Kidney epithelial cell (primary cell): ENCODE results near the gene RAD51D. TPM values are rescaled to one million over a fixed set of nuclear protein-coding genes. Genes with fewer than 3 reads are reported as not detected.

ENCODE experiments used
- DNase-seq: peaks from one replicate; pipeline ENCODE4 v3.0.0-alpha.2; 2010; ENCODE audit warnings: low read depth
- H3K27me3 ChIP-seq: 2 replicates; pipeline ENCODE4 v1.6.0; 2011; ENCODE audit warnings: low read length; ENCODE audit not compliant: control insufficient read depth, insufficient read depth
- H3K36me3 ChIP-seq: 2 replicates; pipeline ENCODE4 v1.5.1; 2011; ENCODE audit warnings: low read length; ENCODE audit not compliant: control insufficient read depth, insufficient read depth
- H3K4me3 ChIP-seq: 2 replicates; pipeline ENCODE4 v1.5.1; 2011; ENCODE audit warnings: low read depth, mild to moderate bottlenecking, control low read depth, low read length
- CTCF ChIP-seq: IDR thresholded peaks from 2 replicates; pipeline ENCODE4 v1.5.1; 2011; ENCODE audit warnings: mild to moderate bottlenecking, moderate library complexity, low read length, control low read depth, inconsistent platforms; ENCODE audit not compliant: insufficient read depth, poor library complexity, severe bottlenecking
- total RNA-seq: library from RNA; depleted of rRNA; stranded (reverse); fragments of >200 nt; gene quantifications from 2 replicates; pipeline ENCODE4 v1.2.3, GENCODE V29; 2015

Gene RAD51D
- 13.7 and 18.4 TPM in 2 replicates for total RNA-seq

GRCh38 chr17:35119370-35120165, at the start of gene RAD51D:
TSS of gene RAD51D (minus strand) at chr17:35119860. CDS start at chr17:35119613, 247 bp downstream.
- no peak for DNase-seq

GRCh38 chr17:35167666-35168065, 48.0 kb upstream of the RAD51D start:
- no peak for TF ChIP-seq CTCF
- Histone ChIP-seq H3K4me3 (no peak overlapping the region), H3K27me3 (no peaks in the 10 kb centered on the region), H3K36me3 (no peaks in the 10 kb centered on the region)
- no peak for DNase-seq

More at GRCh38 chr17:35119370-35120165, at the start of gene RAD51D:
- TF ChIP-seq CTCF, result peak; percentile 63
- H3K36me3 ChIP-seq, result no peaks in the 10 kb centered on the region
- H3K27me3 ChIP-seq, result peaks cover 3% of the 10 kb centered on the region
- peak within 1 kb of the TSS; percentile 68 for H3K4me3 ChIP-seq

GRCh38 chr17:35167046-35167445, 47.4 kb upstream of the RAD51D start:
- no peak for DNase-seq
- Histone ChIP-seq H3K36me3 (no peaks in the 10 kb centered on the region), H3K4me3 (no peak overlapping the region), H3K27me3 (peaks cover 2% of the 10 kb centered on the region)
- TF ChIP-seq CTCF, result no peak

- no peak for TF ChIP-seq CTCF
- no peaks in the 10 kb centered on the region for H3K36me3 ChIP-seq
- no peak for DNase-seq
- no peak overlapping the region for H3K4me3 ChIP-seq
- peaks cover 3% of the 10 kb centered on the region for H3K27me3 ChIP-seq
Measured at GRCh38 chr17:35166526-35166925, 46.9 kb upstream of the RAD51D start.

- H3K27me3 ChIP-seq, result peaks cover 3% of the 10 kb centered on the region
- H3K36me3 ChIP-seq, result no peaks in the 10 kb centered on the region
- H3K4me3 ChIP-seq, result no peak overlapping the region
- DNase-seq, result no peak
- no peak for TF ChIP-seq CTCF
Measured at GRCh38 chr17:35164716-35165115, 45.1 kb upstream of the RAD51D start.

- Histone ChIP-seq H3K4me3 (no peak overlapping the region), H3K36me3 (no peaks in the 10 kb centered on the region)
- TF ChIP-seq CTCF, result no peak
Measured at GRCh38 chr17:35163886-35164285, 44.2 kb upstream of the RAD51D start.

More at GRCh38 chr17:35163886-35164285, 44.2 kb upstream of the RAD51D start:
- no peak for DNase-seq
- H3K27me3 ChIP-seq, result peaks cover 3% of the 10 kb centered on the region
